GM19351 (cell line): ENCODE data around the gene SNRPA1.
A peak's percentile ranks its signal among the peaks of the same experiment; 100 is the strongest.

Experiments used
- ATAC-seq: cut with Tn5 transposase; IDR thresholded peaks from one replicate; pipeline ENCODE4 v1.9.1; 2021; ENCODE audit warnings: mild to moderate bottlenecking, moderate library complexity; ENCODE audit not compliant: unreplicated experiment

Gene SNRPA1

GRCh38 chr15:101294731-101295606, at the start of gene SNRPA1:
Gene SNRPA1 (minus strand): TSS chr15:101295248. CDS start chr15:101295178, 70 bp downstream.
- peak; percentile 68 for ATAC-seq

GRCh38 chr15:101342056-101342455, 47.0 kb upstream of the SNRPA1 start:
- ATAC-seq: no peak

GRCh38 chr15:101338502-101339057, 43.5 kb upstream of the SNRPA1 start:
- no peak for ATAC-seq

DNA sequence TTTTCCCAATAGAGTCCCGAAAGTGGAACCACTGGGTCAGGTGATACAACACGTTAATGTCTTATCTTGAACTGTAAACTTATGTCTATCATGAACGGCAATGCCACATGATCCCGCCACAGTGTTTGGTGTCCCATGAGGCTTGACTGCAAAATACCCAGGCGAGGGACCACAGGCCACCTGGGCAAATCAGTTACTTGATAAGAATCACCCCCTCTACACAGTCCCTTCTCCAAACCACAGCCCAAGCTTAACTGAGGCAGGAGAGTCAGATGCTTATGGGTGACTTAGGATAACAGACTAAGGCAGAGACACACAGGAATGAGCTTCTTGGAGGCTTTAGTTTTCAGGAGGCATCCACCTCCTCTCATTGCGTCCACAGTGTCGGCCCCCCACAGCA, 42.9 kb upstream of the SNRPA1 start:
- ATAC-seq: no peak

DNA sequence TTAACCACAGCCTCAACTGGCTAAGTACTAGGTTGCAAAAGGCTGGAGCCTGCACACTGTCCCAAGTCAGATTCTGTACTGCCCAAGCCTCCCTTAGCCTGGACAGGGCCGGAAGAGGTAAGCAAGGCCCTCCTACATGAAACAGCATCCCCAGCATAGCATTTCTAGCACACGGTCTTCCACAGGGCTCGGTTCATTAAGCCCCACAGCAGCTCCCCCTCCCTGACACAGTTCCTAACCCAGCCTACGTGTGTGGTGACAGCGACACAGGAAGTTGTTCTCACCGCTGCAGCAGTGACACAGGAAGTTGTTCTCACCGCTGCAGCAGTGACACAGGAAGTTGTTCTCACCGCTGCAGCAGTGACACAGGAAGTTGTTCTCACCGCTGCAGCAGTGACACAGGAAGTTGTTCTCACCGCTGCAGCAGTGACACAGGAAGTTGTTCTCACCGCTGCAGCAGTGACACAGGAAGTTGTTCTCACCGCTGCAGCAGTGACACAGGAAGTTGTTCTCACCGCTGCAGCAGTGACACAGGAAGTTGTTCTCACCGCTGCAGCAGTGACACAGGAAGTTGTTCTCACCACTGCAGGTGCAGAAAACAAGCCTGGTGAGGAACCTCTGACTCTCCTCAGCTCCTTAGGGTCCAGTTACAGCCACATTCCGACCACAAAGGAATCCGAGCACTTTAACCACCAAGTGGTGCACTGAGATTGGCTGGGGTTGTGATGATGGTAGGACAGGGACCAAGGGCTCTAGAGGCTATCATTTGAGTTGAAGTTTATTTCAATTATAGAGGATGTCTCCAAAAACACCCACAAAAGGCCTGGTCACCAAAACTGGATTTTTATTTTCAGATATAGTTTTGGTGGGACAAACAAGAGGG, 39.1 kb upstream of the SNRPA1 start:
- ATAC-seq: peak; percentile 85

GRCh38 chr15:101332061-101332467, 37.0 kb upstream of the SNRPA1 start:
- no peak for ATAC-seq

DNA sequence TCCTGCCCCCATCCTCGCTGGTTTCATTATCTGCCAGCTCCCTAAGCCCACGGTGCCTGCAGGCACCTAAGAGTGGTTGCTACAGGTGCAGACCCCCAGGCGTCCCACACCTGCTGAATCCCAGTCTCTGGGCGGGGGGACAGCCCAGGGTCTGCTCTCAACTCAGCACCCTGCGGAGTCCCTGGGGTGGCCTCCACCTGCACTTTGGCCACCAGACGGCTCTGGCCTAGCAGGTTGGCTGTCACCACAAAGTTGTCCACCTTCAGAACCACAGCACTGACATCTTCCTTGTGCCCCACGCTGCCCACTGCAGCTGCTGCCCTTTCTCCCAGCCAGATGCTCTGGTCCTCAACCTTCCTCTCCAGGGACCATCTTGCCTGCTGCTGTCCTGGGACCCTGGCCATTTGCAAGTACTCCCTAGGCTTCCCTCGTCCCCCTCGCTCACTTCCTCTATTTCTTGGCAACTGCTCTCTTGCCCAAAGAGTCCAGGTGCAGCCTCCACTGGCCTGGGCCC, 34.9 kb upstream of the SNRPA1 start:
- ATAC-seq: no peak

- no peak for ATAC-seq
Observed at GRCh38 chr15:101329309-101329863, 34.3 kb upstream of the SNRPA1 start.

DNA sequence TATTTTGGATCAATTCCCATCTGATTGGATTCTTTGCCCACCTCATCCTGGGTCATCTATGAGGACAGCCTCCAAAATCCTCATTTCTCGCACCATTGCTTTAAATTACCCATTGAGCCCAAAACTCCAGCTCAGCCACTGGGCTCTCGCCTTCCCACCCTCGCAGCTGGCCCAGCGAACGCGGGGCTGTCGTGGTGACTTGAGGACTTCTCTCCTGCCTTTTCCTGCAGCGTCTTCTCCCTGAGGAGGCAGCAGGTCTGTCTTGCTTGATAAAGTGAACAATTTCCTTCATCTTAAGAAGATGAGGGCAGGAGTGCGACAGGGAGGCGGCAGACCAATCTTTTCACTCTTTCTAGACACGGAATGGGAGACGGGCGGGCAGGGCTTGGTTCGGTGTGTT, 33.0 kb upstream of the SNRPA1 start:
- no peak for ATAC-seq

DNA sequence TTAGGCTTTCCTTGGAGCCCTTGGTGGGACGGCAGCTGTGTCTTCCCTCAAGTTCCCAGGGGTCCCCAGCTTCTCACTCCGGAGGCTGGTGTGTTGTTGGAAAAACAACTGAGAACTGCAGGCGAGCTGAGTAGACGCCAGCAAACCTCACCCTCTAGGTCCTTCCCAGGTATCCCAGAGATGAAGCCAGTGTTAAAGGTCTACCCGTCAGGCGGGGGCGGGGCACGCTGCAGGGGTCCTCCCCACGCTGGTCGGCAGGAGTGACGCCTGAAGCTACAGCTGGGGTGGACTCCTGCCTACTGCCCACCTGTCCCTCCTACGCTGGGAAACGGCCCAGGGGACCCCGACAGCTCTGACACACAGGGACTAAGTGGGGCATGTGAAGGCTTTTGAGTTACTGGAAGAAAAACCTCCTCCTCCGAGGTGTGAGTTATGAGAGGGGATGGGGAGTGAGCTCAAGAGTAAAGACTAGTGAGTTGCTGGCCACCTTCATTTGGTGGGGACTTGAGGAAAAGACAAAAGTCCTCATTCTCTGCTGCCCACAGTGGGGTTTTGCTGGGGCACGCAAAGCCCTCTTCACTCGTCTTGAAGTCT, 32.2 kb upstream of the SNRPA1 start:
- ATAC-seq: no peak

GRCh38 chr15:101326462-101327146, 31.6 kb upstream of the SNRPA1 start:
- no peak for ATAC-seq

DNA sequence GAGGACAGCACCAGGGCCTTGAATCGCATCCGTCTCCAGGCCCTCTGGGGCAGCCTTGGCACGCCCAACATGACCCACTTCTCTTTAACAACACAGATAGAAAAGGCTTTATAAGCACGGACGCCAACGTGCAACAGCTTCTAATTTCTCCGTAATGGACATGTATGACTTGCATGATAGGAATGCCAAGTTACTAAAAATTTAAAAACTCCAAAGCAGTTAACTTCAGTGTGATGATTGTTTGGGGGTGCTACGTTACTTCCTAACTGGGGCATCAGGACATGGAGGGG, 30.9 kb upstream of the SNRPA1 start:
- no peak for ATAC-seq

DNA sequence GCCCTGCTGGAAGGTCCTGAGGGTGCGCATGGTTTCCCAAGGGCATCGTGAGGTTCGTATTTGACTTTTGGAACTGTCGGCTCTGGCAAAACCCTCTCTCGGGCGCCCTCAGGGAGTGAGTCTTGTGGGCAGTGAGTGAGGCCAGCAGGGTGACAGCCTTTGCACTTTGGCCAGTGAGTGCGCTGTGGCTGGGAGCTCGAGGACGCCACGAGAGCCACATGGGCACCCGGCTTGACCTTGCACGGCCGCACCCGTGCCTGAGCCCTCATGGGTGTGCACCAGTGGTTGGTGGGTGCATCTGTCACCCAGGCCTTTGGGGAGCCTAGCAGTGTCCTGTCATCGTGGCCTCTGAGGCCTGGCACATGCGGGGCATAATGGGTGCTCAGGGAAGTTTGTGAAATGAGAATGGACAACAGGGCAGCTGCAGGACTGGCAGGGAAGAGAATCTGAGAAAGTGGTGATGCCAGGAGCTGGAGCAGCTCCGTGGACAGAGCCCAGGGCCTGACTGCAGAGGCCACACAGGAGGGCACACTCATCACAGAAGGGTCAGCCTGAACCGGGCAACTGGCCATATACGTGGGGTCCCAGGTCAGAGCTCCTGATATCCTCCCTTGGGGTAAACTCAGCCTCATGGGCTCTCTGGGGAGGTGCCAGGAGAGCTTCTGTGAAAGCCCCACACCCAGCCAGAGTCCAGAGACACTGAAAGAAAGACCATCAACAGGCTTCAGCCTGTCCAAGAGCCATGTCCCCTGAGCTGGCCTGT, 30.4 kb upstream of the SNRPA1 start:
- ATAC-seq: no peak

DNA sequence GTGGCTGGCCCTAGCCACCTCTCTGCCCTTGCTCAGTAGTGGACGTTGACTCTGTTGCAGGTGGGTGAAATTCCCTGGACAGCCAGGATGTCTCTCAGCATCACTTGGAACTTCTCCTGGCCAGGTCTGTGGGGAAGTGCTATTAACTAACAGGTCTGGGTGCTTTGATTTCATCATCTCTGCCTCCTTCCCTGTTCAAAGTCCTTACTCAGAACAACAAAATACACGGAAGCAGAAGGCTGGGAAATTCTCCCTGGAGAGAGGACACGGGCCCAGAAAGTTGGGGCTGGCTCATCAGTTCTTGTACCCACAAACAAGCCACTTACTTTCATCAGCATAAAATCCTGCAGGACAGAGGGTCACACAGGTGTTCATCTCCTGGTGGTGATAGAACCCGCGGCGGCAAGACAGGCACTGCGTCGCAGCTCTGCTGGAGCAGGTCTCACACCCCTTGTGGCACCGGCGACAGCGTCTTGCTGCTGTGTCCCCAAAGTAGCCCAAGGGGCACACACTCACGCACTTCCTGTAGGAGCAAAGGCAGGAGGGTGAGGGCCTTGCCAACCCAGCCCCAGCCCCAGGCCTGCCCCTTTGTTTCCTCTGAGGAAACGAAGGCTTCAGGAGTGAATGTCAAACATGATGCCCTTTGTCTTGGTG, 29.6 kb upstream of the SNRPA1 start:
- no peak for ATAC-seq

GRCh38 chr15:101323793-101324523, 28.9 kb upstream of the SNRPA1 start:
- ATAC-seq: no peak

- ATAC-seq: no peak
Observed at GRCh38 chr15:101322854-101323477, 27.9 kb upstream of the SNRPA1 start.

DNA sequence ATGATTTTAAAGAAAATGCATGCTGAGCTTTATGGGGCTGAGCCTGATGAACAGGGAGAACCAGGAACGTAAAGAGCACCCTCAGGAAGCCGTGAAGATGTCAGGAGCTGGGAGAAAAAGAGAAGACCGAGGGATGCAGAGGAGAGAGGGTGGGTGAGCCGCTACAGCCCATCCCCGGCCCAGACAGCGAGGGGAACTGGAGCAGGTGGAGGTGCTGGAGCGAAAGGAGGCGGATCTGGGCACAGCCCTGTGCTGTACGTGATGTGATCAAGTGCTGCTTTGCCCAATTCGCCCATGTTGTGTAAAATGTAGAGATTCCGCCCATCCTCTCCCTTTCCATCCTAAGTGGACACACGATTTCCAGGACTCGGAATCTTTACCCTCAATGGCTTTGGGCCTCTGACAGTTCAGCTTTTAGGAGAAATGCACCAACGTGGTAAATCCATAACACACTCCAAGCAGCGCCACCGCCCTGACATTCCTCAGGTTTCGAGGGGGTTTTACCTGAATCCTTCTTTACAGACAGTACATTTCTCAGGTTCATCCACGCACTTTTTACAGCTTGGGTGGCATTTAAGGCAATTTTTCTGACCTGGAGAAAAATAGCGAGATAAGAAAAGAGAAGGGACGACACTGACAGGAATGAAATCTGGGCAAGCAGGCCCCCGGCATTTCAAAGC, 27.1 kb upstream of the SNRPA1 start:
- ATAC-seq: no peak
